Measurements from ENCODE around the gene ZSWIM1.
"Not testable (repeated sequence)": the region's sequence is repeated elsewhere in the genome, so short reads cannot be mapped to it uniquely, and the experiment has no call there.

The ZSWIM1 gene

GRCh38 chr20:45924391-45925261 lies 43.6 kb downstream of the ZSWIM1 start:
- H4K5ac ChIP-seq (ENCODE audit: low read length): no peak overlapping the region
- no peaks in the 10 kb centered on the region for H3K27me3 ChIP-seq (ENCODE audit: insufficient read depth, low read length, poor library complexity)
- H3K9ac ChIP-seq (ENCODE audit: low read length): no peak overlapping the region
- no peak overlapping the region for H3K56ac ChIP-seq (ENCODE audit: low read length)
- no peak overlapping the region for H4K8ac ChIP-seq (ENCODE audit: low read depth, low read length)
- no CpG with 5 or more reads among the region's 21 CpGs for WGBS (ENCODE audit: extremely low coverage, insufficient coverage, low lambda C conversion rate)
- H3K18ac ChIP-seq (ENCODE audit: low read length): no peak overlapping the region
- H2BK5ac ChIP-seq (ENCODE audit: low read length): no peak overlapping the region
- no peak overlapping the region for H3K4me3 ChIP-seq (ENCODE audit: low read length)
- H3K27ac ChIP-seq (ENCODE audit: low read depth, low read length): no peak overlapping the region
- no peaks in the 10 kb centered on the region for H3K79me2 ChIP-seq (ENCODE audit: control insufficient read depth, insufficient read depth, low read length)
- no peaks in the 10 kb centered on the region for H3K36me3 ChIP-seq (ENCODE audit: control insufficient read depth, insufficient read depth, low read length)
- H3K4me1 ChIP-seq (ENCODE audit: control insufficient read depth, low read depth, low read length): no peaks in the 10 kb centered on the region
- H2BK15ac ChIP-seq (replicated peaks; ENCODE audit: low read depth): no peak overlapping the region
- no peak overlapping the region for H3K23ac ChIP-seq (ENCODE audit: low read length)
- H2BK120ac ChIP-seq (ENCODE audit: low read depth, low read length): no peak overlapping the region
- no peak overlapping the region for H3K4ac ChIP-seq (ENCODE audit: low read depth, low read length)
- H3K79me1 ChIP-seq (ENCODE audit: low read length): no peaks in the 10 kb centered on the region
- no peak for DNase-seq
- no peak overlapping the region for H2AK5ac ChIP-seq (ENCODE audit: low read length)
- H3K4me2 ChIP-seq (ENCODE audit: low read length): no peak overlapping the region

GRCh38 chr20:45925821-45926506 lies 44.9 kb downstream of the ZSWIM1 start:
- Histone ChIP-seq H2BK120ac (ENCODE audit: low read depth, low read length) (no peak overlapping the region), H2AK5ac (ENCODE audit: low read length) (no peak overlapping the region), H2BK5ac (ENCODE audit: low read length) (no peak overlapping the region), H3K4me2 (ENCODE audit: low read length) (no peak overlapping the region), H3K23ac (ENCODE audit: low read length) (no peak overlapping the region), H3K27ac (ENCODE audit: low read depth, low read length) (no peak overlapping the region), H3K79me2 (ENCODE audit: control insufficient read depth, insufficient read depth, low read length) (no peaks in the 10 kb centered on the region), H3K4me1 (ENCODE audit: control insufficient read depth, low read depth, low read length) (no peaks in the 10 kb centered on the region), H3K36me3 (ENCODE audit: control insufficient read depth, insufficient read depth, low read length) (no peaks in the 10 kb centered on the region), H3K9ac (ENCODE audit: low read length) (no peak overlapping the region), H3K4me3 (ENCODE audit: low read length) (no peak overlapping the region), H3K79me1 (ENCODE audit: low read length) (no peaks in the 10 kb centered on the region), H4K8ac (ENCODE audit: low read depth, low read length) (no peak overlapping the region), H3K27me3 (ENCODE audit: insufficient read depth, low read length, poor library complexity) (no peaks in the 10 kb centered on the region), H4K5ac (ENCODE audit: low read length) (no peak overlapping the region), H2BK15ac (replicated peaks; ENCODE audit: low read depth) (no peak overlapping the region), H3K4ac (ENCODE audit: low read depth, low read length) (no peak overlapping the region), H3K56ac (ENCODE audit: low read length) (no peak overlapping the region), H3K18ac (ENCODE audit: low read length) (no peak overlapping the region)
- DNase-seq: no peak
- WGBS (ENCODE audit: extremely low coverage, insufficient coverage, low lambda C conversion rate): no CpG with 5 or more reads among the region's 9 CpGs

DNA sequence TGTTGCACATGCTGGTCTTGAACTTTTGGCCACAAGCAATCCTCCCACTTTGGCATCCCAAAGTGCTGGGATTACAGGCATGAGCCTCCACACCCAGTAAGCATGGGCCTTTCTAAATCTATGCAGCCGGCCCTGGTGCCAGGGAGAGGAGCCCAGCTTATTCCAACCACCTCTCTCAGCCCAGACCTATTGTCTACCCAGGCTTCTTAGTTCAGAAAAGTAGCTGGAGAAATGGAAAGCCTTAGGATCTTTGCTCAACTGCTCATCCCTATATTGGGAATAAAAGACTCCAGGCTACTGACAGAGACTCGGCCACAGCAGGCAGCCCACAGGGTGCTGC lies 45.7 kb downstream of the ZSWIM1 start:
- Histone ChIP-seq H4K5ac (ENCODE audit: low read length) (no peak overlapping the region), H3K4ac (ENCODE audit: low read depth, low read length) (no peak overlapping the region), H3K4me3 (ENCODE audit: low read length) (no peak overlapping the region), H3K79me2 (ENCODE audit: control insufficient read depth, insufficient read depth, low read length) (no peaks in the 10 kb centered on the region), H3K4me1 (ENCODE audit: control insufficient read depth, low read depth, low read length) (no peaks in the 10 kb centered on the region), H3K4me2 (ENCODE audit: low read length) (no peak overlapping the region), H2BK15ac (replicated peaks; ENCODE audit: low read depth) (no peak overlapping the region), H3K9ac (ENCODE audit: low read length) (no peak overlapping the region), H3K56ac (ENCODE audit: low read length) (no peak overlapping the region), H2AK5ac (ENCODE audit: low read length) (no peak overlapping the region), H2BK5ac (ENCODE audit: low read length) (no peak overlapping the region), H3K36me3 (ENCODE audit: control insufficient read depth, insufficient read depth, low read length) (no peaks in the 10 kb centered on the region), H2BK120ac (ENCODE audit: low read depth, low read length) (no peak overlapping the region), H3K79me1 (ENCODE audit: low read length) (no peaks in the 10 kb centered on the region), H3K23ac (ENCODE audit: low read length) (no peak overlapping the region), H3K27ac (ENCODE audit: low read depth, low read length) (no peak overlapping the region), H3K18ac (ENCODE audit: low read length) (no peak overlapping the region), H3K27me3 (ENCODE audit: insufficient read depth, low read length, poor library complexity) (no peaks in the 10 kb centered on the region), H4K8ac (ENCODE audit: low read depth, low read length) (no peak overlapping the region)
- no peak for DNase-seq
- WGBS (ENCODE audit: extremely low coverage, insufficient coverage, low lambda C conversion rate): no CpG with 5 or more reads among the region's 2 CpGs

- no peak overlapping the region for H3K4me3 ChIP-seq (ENCODE audit: low read length)
- H3K9ac ChIP-seq (ENCODE audit: low read length): no peak overlapping the region
- H3K4me1 ChIP-seq (ENCODE audit: control insufficient read depth, low read depth, low read length): no peaks in the 10 kb centered on the region
- H4K5ac ChIP-seq (ENCODE audit: low read length): no peak overlapping the region
- no peak for DNase-seq
- H3K4me2 ChIP-seq (ENCODE audit: low read length): no peak overlapping the region
- no peak overlapping the region for H2AK5ac ChIP-seq (ENCODE audit: low read length)
- H3K23ac ChIP-seq (ENCODE audit: low read length): no peak overlapping the region
- H2BK5ac ChIP-seq (ENCODE audit: low read length): no peak overlapping the region
- H3K79me2 ChIP-seq (ENCODE audit: control insufficient read depth, insufficient read depth, low read length): no peaks in the 10 kb centered on the region
- H3K56ac ChIP-seq (ENCODE audit: low read length): no peak overlapping the region
- no peaks in the 10 kb centered on the region for H3K36me3 ChIP-seq (ENCODE audit: control insufficient read depth, insufficient read depth, low read length)
- no peak overlapping the region for H3K4ac ChIP-seq (ENCODE audit: low read depth, low read length)
- no peak overlapping the region for H3K27ac ChIP-seq (ENCODE audit: low read depth, low read length)
- H4K8ac ChIP-seq (ENCODE audit: low read depth, low read length): no peak overlapping the region
- H3K27me3 ChIP-seq (ENCODE audit: insufficient read depth, low read length, poor library complexity): no peaks in the 10 kb centered on the region
- H2BK15ac ChIP-seq (replicated peaks; ENCODE audit: low read depth): no peak overlapping the region
- no peaks in the 10 kb centered on the region for H3K79me1 ChIP-seq (ENCODE audit: low read length)
- no peak overlapping the region for H2BK120ac ChIP-seq (ENCODE audit: low read depth, low read length)
- WGBS (ENCODE audit: extremely low coverage, insufficient coverage, low lambda C conversion rate): no CpG with 5 or more reads among the region's 14 CpGs
- no peak overlapping the region for H3K18ac ChIP-seq (ENCODE audit: low read length)
Measured at GRCh38 chr20:45927071-45927878, 46.2 kb downstream of the ZSWIM1 start.

DNA sequence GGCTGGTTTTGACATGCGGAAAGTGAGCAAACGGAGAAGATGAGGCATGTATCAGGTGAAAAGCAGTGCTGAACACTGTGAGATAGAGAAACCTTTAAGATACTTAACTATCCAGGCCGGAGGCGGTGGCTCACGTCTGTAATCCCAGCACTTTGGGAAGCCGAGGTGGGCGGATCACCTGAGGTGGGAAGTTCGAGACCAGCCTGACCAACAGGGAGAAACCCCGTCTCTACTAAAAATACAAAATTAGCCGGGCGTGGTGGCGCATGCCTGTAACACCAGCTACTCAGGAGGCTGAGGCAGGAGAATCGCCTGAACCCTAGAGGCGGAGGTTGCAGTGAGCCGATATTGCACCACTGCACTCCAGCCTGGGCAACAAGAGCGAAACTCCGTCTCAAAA lies 50.7 kb downstream of the ZSWIM1 start:
- H3K4me2 ChIP-seq (ENCODE audit: low read length); H3K27me3 ChIP-seq (ENCODE audit: insufficient read depth, low read length, poor library complexity); H2AK5ac ChIP-seq (ENCODE audit: low read length); H2BK15ac ChIP-seq (replicated peaks; ENCODE audit: low read depth); H3K4me1 ChIP-seq (ENCODE audit: control insufficient read depth, low read depth, low read length); DNase-seq; H3K9ac ChIP-seq (ENCODE audit: low read length); H2BK5ac ChIP-seq (ENCODE audit: low read length); H3K79me1 ChIP-seq (ENCODE audit: low read length); H3K79me2 ChIP-seq (ENCODE audit: control insufficient read depth, insufficient read depth, low read length); H3K18ac ChIP-seq (ENCODE audit: low read length); H4K8ac ChIP-seq (ENCODE audit: low read depth, low read length); H4K5ac ChIP-seq (ENCODE audit: low read length); H3K4me3 ChIP-seq (ENCODE audit: low read length); H3K56ac ChIP-seq (ENCODE audit: low read length); H3K36me3 ChIP-seq (ENCODE audit: control insufficient read depth, insufficient read depth, low read length); H2BK120ac ChIP-seq (ENCODE audit: low read depth, low read length); H3K27ac ChIP-seq (ENCODE audit: low read depth, low read length); H3K4ac ChIP-seq (ENCODE audit: low read depth, low read length); H3K23ac ChIP-seq (ENCODE audit: low read length): not testable (repeated sequence)
- no CpG with 5 or more reads among the region's 17 CpGs for WGBS (ENCODE audit: extremely low coverage, insufficient coverage, low lambda C conversion rate)
